Sigmoid colon (tissue), 7 donors: ENCODE measurements around the gene RGS7. TPM values are rescaled to one million over a fixed set of nuclear protein-coding genes. Genes with fewer than 3 reads are reported as not detected.

Experiments
- DNase-seq: peaks from one replicate; pipeline ENCODE4 v3.0.0-alpha.2; 2019
- H3K27ac ChIP-seq, 4 donors: fragments of 200-600 bp; sonication (generic); one replicate each; pipeline ENCODE4 v1.5.1; 2016 to 2019; ENCODE audit warnings: mild to moderate bottlenecking in 1 of 4
- H3K27me3 ChIP-seq, 3 donors: fragments of 200-600 bp; sonication (generic); one replicate each; pipeline ENCODE4 v1.5.1; 2019; ENCODE audit warnings: mild to moderate bottlenecking in 1 of 3
- H3K36me3 ChIP-seq, 4 donors: fragments of 200-600 bp; sonication (generic); one replicate each; pipeline ENCODE4 v1.5.1; 2016 to 2019
- H3K4me1 ChIP-seq, 4 donors: fragments of 200-600 bp; sonication (generic); one replicate each; pipeline ENCODE4 v1.5.1; 2017 to 2019
- H3K4me3 ChIP-seq, 4 donors: fragments of 200-600 bp; sonication (generic); one replicate each; pipeline ENCODE4 v1.5.1; 2017 to 2019; ENCODE audit warnings: mild to moderate bottlenecking in 2 of 4, moderate library complexity in 1 of 4
- H3K9me3 ChIP-seq, 4 donors: fragments of 200-600 bp in 3 of 4; sonication (generic) in 3 of 4; one replicate each; pipeline versions ENCODE4 v1.5.1 to v1.6.1; 2013 to 2019
- EP300 ChIP-seq, 4 donors: sonication (generic); formaldehyde crosslinking; IDR thresholded peaks; one replicate each; pipeline ENCODE4 v1.6.1; 2017; ENCODE audit warnings: antibody characterized with exemption in 4 of 4
- POLR2A ChIP-seq, 2 donors: fragments of 450-650 bp; IDR thresholded peaks; one replicate each; pipeline ENCODE4 v1.6.1; 2016; ENCODE audit warnings: antibody characterized with exemption in 2 of 2, mild to moderate bottlenecking in 2 of 2, moderate library complexity in 2 of 2
- POLR2AphosphoS5 ChIP-seq, 4 donors: sonication (generic); formaldehyde crosslinking; IDR thresholded peaks; one replicate each; pipeline ENCODE4 v1.6.1; 2017; ENCODE audit warnings: antibody characterized with exemption in 4 of 4
- WGBS, 2 donors: extraction: QIAGEN DNeasy Blood & Tissue Kit; methylation state at CpG; one replicate each; pipeline ENCODE4 v1.1.7; 2013; 5-methylcytosine and 5-hydroxymethylcytosine counted together
- intact Hi-C: fragments of 100-400 bp; cut with DNase I; formaldehyde crosslinking; loops from one replicate; pipeline ENCODE4 v1.15.1; 2023
- polyA plus RNA-seq, 3 donors: library from polyadenylated mRNA; stranded (reverse); fragments of 200-250 nt; gene quantifications; one replicate each; pipeline ENCODE4 v1.2.3, GENCODE V29; 2013
- total RNA-seq, 4 donors: library from RNA; depleted of rRNA; stranded (reverse); fragments of >200 nt; gene quantifications; one replicate each; pipeline ENCODE4 v1.1.0, GENCODE V29; 2016
- TF ChIP-seq, protein P1 (sequence below), 4 experiments: fragments of 450-650 bp in 3 of 4; fragments of 200-600 bp in 1 of 4; IDR thresholded peaks; one replicate each; pipeline ENCODE4 v1.5.1; 2016 to 2019; ENCODE audit warnings: antibody characterized with exemption in 4 of 4, mild to moderate bottlenecking in 3 of 4, moderate library complexity in 2 of 4
- donor health status: healthy with polysubstance abuse.
- donor health status: Bipolar disorder and iron deficiency.
- donor health status: healthy.

Gene RGS7
- total and polyA plus RNA-seq, 7 donors, result 0.10 to 1.8 (median 0.33) TPM; not detected in 4

- TF ChIP-seq POLR2A (IDR thresholded peaks at IDR 0.05), result no peak
- TF ChIP-seq EP300 (IDR thresholded peaks at IDR 0.05), result no peak
- TF ChIP-seq, protein P1, sequence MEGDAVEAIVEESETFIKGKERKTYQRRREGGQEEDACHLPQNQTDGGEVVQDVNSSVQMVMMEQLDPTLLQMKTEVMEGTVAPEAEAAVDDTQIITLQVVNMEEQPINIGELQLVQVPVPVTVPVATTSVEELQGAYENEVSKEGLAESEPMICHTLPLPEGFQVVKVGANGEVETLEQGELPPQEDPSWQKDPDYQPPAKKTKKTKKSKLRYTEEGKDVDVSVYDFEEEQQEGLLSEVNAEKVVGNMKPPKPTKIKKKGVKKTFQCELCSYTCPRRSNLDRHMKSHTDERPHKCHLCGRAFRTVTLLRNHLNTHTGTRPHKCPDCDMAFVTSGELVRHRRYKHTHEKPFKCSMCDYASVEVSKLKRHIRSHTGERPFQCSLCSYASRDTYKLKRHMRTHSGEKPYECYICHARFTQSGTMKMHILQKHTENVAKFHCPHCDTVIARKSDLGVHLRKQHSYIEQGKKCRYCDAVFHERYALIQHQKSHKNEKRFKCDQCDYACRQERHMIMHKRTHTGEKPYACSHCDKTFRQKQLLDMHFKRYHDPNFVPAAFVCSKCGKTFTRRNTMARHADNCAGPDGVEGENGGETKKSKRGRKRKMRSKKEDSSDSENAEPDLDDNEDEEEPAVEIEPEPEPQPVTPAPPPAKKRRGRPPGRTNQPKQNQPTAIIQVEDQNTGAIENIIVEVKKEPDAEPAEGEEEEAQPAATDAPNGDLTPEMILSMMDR (IDR thresholded peaks at IDR 0.05), result no peak
- no peak for TF ChIP-seq POLR2AphosphoS5 (IDR thresholded peaks at IDR 0.05)
- Histone ChIP-seq H3K4me3 (no peak overlapping the region), H3K36me3 (no peaks in the 10 kb centered on the region), H3K27ac (no peak overlapping the region), H3K9me3 (no peaks in the 10 kb centered on the region), H3K4me1 (no peaks in the 10 kb centered on the region), H3K27me3 (no peaks in the 10 kb centered on the region)
- intact Hi-C loops, result no loop called here
- 15 to 46% methylated on average over 2 of the region's 2 CpGs for WGBS, 2 donors
- DNase-seq, result no peak
Measured at GRCh38 chr1:240776237-240776636, 580.8 kb downstream of the RGS7 start.

DNA sequence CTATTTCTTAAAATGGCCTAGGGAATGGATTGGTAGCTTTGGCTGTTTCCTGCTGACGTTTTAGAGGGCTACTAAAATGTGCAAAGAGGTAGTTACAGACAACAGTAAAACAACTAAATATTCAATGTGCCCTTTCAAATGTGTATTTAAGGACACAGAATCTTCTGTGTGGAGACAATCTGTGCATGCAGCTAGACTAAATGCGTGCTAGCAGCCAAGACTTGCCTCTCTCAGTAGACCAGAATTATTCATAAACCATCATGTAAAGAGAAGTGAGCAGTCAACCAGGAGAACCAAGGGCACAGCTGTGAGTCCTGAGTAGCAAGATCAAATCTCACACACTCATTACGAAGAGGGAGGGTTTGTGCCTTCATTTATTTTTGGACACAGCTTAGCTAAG, 584.9 kb downstream of the RGS7 start:
- WGBS, 2 donors, result 75 to 81% methylated on average over 3 of the region's 3 CpGs
- DNase-seq, result no peak
- TF ChIP-seq EP300 (IDR thresholded peaks at IDR 0.05) (no peak), POLR2A (IDR thresholded peaks at IDR 0.05) (no peak), POLR2AphosphoS5 (IDR thresholded peaks at IDR 0.05) (no peak)
- TF ChIP-seq, protein P1 (IDR thresholded peaks at IDR 0.05), result no peak
- no peaks in the 10 kb centered on the region for H3K9me3 ChIP-seq
- H3K27ac ChIP-seq, result no peak overlapping the region
- H3K4me1 ChIP-seq, result no peaks in the 10 kb centered on the region
- H3K4me3 ChIP-seq, result no peak overlapping the region
- H3K27me3 ChIP-seq, result no peaks in the 10 kb centered on the region
- intact Hi-C loops, result no loop called here
- no peaks in the 10 kb centered on the region for H3K36me3 ChIP-seq

GRCh38 chr1:240771450-240771849, 585.6 kb downstream of the RGS7 start:
- H3K27me3 ChIP-seq, result no peaks in the 10 kb centered on the region
- WGBS, 2 donors, result 93 to 97% methylated on average over 16 of the region's 16 CpGs
- H3K36me3 ChIP-seq, result no peaks in the 10 kb centered on the region
- no peak overlapping the region for H3K4me3 ChIP-seq
- TF ChIP-seq, protein P1 (IDR thresholded peaks at IDR 0.05), result no peak
- TF ChIP-seq EP300 (IDR thresholded peaks at IDR 0.05) (no peak), POLR2A (IDR thresholded peaks at IDR 0.05) (no peak), POLR2AphosphoS5 (IDR thresholded peaks at IDR 0.05) (no peak)
- no peak overlapping the region for H3K27ac ChIP-seq
- no peak for DNase-seq
- no peaks in the 10 kb centered on the region for H3K9me3 ChIP-seq
- H3K4me1 ChIP-seq, result peaks cover 0 to 5% (median 0%) of the 10 kb centered on the region in 4 donors
- intact Hi-C loops, result no loop called here

- TF ChIP-seq, protein P1 (IDR thresholded peaks at IDR 0.05), result no peak
- TF ChIP-seq EP300 (IDR thresholded peaks at IDR 0.05) (no peak), POLR2A (IDR thresholded peaks at IDR 0.05) (no peak), POLR2AphosphoS5 (IDR thresholded peaks at IDR 0.05) (no peak)
- Histone ChIP-seq H3K4me1 (peaks cover 0 to 10% (median 3%) of the 10 kb centered on the region in 4 donors), H3K27ac (no peak overlapping the region), H3K4me3 (no peak overlapping the region), H3K9me3 (no peaks in the 10 kb centered on the region), H3K36me3 (no peaks in the 10 kb centered on the region), H3K27me3 (no peaks in the 10 kb centered on the region)
- DNase-seq, result no peak
- WGBS, 2 donors, result 89 to 92% methylated on average over 4 of the region's 4 CpGs
- intact Hi-C loops, result no loop called here
Measured at GRCh38 chr1:240768979-240769378, 588.0 kb downstream of the RGS7 start.

DNA sequence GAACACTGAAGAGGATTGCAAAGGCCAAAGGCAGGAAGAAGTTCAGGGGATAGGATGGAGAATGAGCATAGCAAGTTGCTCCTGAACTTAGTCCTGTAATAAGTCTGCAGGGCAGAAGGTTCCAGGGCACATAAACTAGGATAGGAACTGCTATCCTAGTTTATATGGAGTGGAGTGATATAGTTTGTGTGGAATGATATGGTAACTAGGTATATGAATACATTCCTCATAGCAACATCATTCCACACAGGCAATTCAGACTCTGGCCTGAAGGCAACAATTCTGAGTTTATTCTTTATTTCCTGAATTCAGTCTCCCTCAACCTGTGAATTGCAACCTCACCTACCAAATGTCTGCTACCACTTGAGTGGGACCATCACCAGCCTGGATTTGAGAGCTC, 590.2 kb downstream of the RGS7 start:
- no peak overlapping the region for H3K4me3 ChIP-seq

More for the DNA sequence above, 590.2 kb downstream of the RGS7 start:
- H3K36me3 ChIP-seq, result no peaks in the 10 kb centered on the region
- no peaks in the 10 kb centered on the region for H3K9me3 ChIP-seq
- TF ChIP-seq POLR2A (IDR thresholded peaks at IDR 0.05), result no peak
- no peak for TF ChIP-seq EP300 (IDR thresholded peaks at IDR 0.05)
- no peak for TF ChIP-seq POLR2AphosphoS5 (IDR thresholded peaks at IDR 0.05)
- TF ChIP-seq, protein P1 (IDR thresholded peaks at IDR 0.05), result no peak
- no peaks in the 10 kb centered on the region for H3K27me3 ChIP-seq
- intact Hi-C loops, result no loop called here
- no peak for DNase-seq
- no peak overlapping the region for H3K27ac ChIP-seq
- H3K4me1 ChIP-seq, result peaks cover 0 to 10% (median 3%) of the 10 kb centered on the region in 4 donors
